Measurements from ENCODE around the gene PLCB4.
A peak's percentile ranks its signal among the peaks of the same experiment; 100 is the strongest.

The PLCB4 gene

GRCh38 chr20:9329355-9330101 is 260.6 kb downstream of the PLCB4 start:
- Histone ChIP-seq H3K36me3 (no peaks in the 10 kb centered on the region), H4K20me1 (no peaks in the 10 kb centered on the region), H3K9ac (no peak overlapping the region), H3K27me3 (no peaks in the 10 kb centered on the region), H3K4me1 (peaks cover 4 to 35% (median 17%) of the 10 kb centered on the region in 10 experiments; a peak in 18 of 20 replicates), H3K9me3 (replicated peaks in 1 of 11) (no peaks in the 10 kb centered on the region), H3K4me2 (no peak overlapping the region), H3K27ac (no peak overlapping the region), H3K4me3 (no peak overlapping the region)
- no peak for TF ChIP-seq Cebpa-rat (IDR thresholded peaks at IDR 0.05)

DNA sequence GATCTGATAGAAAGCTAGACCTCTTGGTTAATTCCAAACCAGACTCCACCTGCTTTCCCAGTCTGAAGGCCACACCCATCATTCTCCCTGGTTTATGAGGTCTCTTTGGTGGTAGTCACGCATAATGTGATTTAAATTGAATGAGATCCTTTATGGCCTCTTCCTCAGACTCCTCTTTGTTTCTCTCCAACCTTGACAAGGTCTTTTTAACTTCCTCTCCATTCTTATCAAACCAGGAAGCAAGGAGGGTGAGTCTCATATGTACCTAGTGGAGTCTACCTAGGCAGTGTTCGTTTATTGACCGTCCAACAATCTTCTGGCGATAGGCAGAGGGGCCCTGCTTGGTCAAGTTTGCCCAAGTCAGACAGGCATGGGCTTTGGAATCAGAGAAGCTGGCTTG is 261.3 kb downstream of the PLCB4 start:
- H3K36me3 ChIP-seq, result no peaks in the 10 kb centered on the region
- H3K4me1 ChIP-seq, result peaks cover 2 to 35% (median 17%) of the 10 kb centered on the region in 10 experiments; a peak in 18 of 20 replicates
- H3K27ac ChIP-seq, result no peak overlapping the region
- H3K4me2 ChIP-seq, result no peak overlapping the region
- H3K4me3 ChIP-seq, result no peak overlapping the region
- no peaks in the 10 kb centered on the region for H4K20me1 ChIP-seq
- H3K9me3 ChIP-seq (replicated peaks in 1 of 11), result no peaks in the 10 kb centered on the region
- no peaks in the 10 kb centered on the region for H3K27me3 ChIP-seq
- H3K9ac ChIP-seq, result no peak overlapping the region
- no peak for TF ChIP-seq Cebpa-rat (IDR thresholded peaks at IDR 0.05)

DNA sequence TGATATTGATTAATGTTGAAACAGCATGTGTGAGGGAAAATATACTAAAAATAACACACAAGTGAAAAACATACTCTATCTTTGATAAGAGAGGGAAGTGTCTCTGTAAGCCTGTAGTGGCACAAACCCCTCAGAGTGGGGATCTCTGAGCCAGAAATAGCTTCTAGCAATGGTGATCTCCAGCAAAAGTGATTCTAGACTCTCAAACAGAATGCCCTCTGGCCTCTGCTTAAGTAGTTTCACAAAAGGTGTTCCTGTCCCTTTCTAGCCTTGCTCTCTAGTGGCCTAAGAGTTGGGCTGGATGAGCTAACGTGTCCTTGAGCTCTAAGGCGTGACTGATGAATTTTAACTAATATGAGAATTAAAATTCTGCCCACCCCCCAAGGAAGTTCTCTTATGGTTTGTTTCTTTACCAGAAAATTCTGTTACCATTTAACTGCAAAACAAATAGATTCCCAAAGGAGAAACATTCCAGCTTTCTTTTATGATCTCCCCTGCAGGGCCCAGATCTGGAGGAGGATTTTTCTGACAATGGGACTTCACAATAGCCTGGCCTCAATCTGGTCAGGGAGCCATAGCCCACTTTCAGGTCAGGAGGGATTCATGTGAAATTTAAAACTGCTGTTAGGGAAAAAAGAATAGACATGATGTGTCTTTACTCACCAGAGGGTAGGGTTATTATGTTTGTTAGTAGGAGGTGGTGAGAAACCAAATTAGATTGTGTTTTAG is 263.0 kb downstream of the PLCB4 start:
- peaks cover 0 to 35% (median 17%) of the 10 kb centered on the region in 10 experiments; a peak in 17 of 20 replicates for H3K4me1 ChIP-seq
- H3K27me3 ChIP-seq, result no peaks in the 10 kb centered on the region
- no peak overlapping the region for H3K9ac ChIP-seq
- no peak overlapping the region for H3K27ac ChIP-seq
- H3K4me2 ChIP-seq, result peak overlapping the region in 9 of 11 experiments; percentile 22 to 75 (median 51); a peak in 17 of 22 replicates
- no peaks in the 10 kb centered on the region for H3K36me3 ChIP-seq
- H3K9me3 ChIP-seq (replicated peaks in 1 of 11), result no peaks in the 10 kb centered on the region
- no peaks in the 10 kb centered on the region for H4K20me1 ChIP-seq
- TF ChIP-seq Cebpa-rat (IDR thresholded peaks at IDR 0.05), result no peak
- H3K4me3 ChIP-seq, result no peak overlapping the region

- peaks cover 0 to 32% (median 17%) of the 10 kb centered on the region in 10 experiments; a peak in 17 of 20 replicates for H3K4me1 ChIP-seq
- no peak for TF ChIP-seq Cebpa-rat (IDR thresholded peaks at IDR 0.05)
- H3K27me3 ChIP-seq, result no peaks in the 10 kb centered on the region
- no peaks in the 10 kb centered on the region for H3K9me3 ChIP-seq (replicated peaks in 1 of 11)
- H4K20me1 ChIP-seq, result no peaks in the 10 kb centered on the region
- H3K4me3 ChIP-seq, result no peak overlapping the region
- no peak overlapping the region for H3K27ac ChIP-seq
- H3K4me2 ChIP-seq, result peak overlapping the region in 9 of 11 experiments; percentile 22 to 75 (median 51); a peak in 16 of 22 replicates
- H3K36me3 ChIP-seq, result no peaks in the 10 kb centered on the region
- no peak overlapping the region for H3K9ac ChIP-seq
Observed at GRCh38 chr20:9332791-9333479, 264.0 kb downstream of the PLCB4 start.

GRCh38 chr20:9334866-9335265 is 266.0 kb downstream of the PLCB4 start:
- H3K4me1 ChIP-seq, result peaks cover 0 to 28% (median 17%) of the 10 kb centered on the region in 10 experiments; a peak in 17 of 20 replicates
- no peak overlapping the region for H3K9ac ChIP-seq
- no peak overlapping the region for H3K4me3 ChIP-seq
- no peaks in the 10 kb centered on the region for H3K36me3 ChIP-seq
- no peaks in the 10 kb centered on the region for H4K20me1 ChIP-seq
- no peaks in the 10 kb centered on the region for H3K9me3 ChIP-seq (replicated peaks in 1 of 11)
- H3K27me3 ChIP-seq, result no peaks in the 10 kb centered on the region
- TF ChIP-seq Cebpa-rat (IDR thresholded peaks at IDR 0.05), result no peak
- no peak overlapping the region for H3K4me2 ChIP-seq
- no peak overlapping the region for H3K27ac ChIP-seq

GRCh38 chr20:9338101-9338500 is 269.2 kb downstream of the PLCB4 start:
- Histone ChIP-seq H3K9ac (no peak overlapping the region), H3K4me1 (peaks cover 0 to 2% (median 0%) of the 10 kb centered on the region in 10 experiments; a peak in 8 of 20 replicates), H3K27me3 (no peaks in the 10 kb centered on the region), H4K20me1 (no peaks in the 10 kb centered on the region), H3K27ac (no peak overlapping the region), H3K4me3 (no peak overlapping the region), H3K9me3 (replicated peaks in 1 of 11) (no peaks in the 10 kb centered on the region), H3K36me3 (no peaks in the 10 kb centered on the region), H3K4me2 (peak overlapping the region in 1 of 11 experiments; percentile 21; a peak in 1 of 22 replicates)
- no peak for TF ChIP-seq Cebpa-rat (IDR thresholded peaks at IDR 0.05)

DNA sequence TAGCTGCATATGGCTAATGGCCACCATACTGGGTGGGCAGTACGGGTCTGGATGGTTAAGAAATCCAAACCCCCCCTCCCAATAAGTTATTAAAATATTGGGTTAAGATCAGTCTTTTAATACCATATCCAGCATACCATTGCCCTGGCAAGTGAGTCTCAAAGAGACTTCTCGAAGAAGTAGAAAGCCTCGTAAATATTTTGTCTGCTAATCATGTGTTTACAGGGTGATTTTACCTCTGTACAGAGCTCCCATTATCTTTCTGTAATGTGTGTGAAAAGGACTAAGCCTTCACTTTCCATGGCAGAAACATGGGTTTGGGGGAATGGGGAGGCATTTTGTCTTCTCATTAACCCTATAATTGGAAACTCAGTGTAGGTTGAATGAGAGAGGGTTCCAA is 270.8 kb downstream of the PLCB4 start:
- Histone ChIP-seq H3K27me3 (no peaks in the 10 kb centered on the region), H3K4me1 (peaks cover 0 to 11% (median 8%) of the 10 kb centered on the region in 10 experiments; a peak in 16 of 20 replicates), H3K9me3 (replicated peaks in 1 of 11) (no peaks in the 10 kb centered on the region), H3K27ac (no peak overlapping the region), H3K9ac (no peak overlapping the region), H3K4me2 (no peak overlapping the region), H3K4me3 (no peak overlapping the region), H3K36me3 (no peaks in the 10 kb centered on the region), H4K20me1 (no peaks in the 10 kb centered on the region)
- no peak for TF ChIP-seq Cebpa-rat (IDR thresholded peaks at IDR 0.05)

DNA sequence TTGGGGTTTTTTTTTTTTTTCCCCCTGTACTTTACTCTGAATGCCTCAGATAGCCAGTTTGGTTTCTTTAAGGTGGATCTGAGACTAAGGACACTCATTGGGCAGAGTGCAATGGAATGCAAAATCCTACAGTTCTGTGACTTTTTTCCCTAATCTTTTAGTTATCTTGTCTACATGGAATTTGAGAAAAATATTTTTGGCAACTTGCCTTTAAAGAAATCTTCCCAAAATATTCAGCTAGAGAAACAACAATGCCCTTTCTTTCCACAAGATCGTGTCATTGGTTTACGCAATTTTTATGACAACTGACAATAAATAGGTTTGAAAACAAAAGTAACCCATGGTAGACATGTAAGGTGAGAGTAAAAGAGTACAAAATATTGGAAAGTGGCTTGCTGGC is 273.8 kb downstream of the PLCB4 start:
- Histone ChIP-seq H3K4me2 (no peak overlapping the region), H3K4me3 (no peak overlapping the region), H3K9me3 (replicated peaks in 1 of 11) (no peaks in the 10 kb centered on the region), H3K4me1 (peaks cover 0 to 41% (median 38%) of the 10 kb centered on the region in 10 experiments; a peak in 18 of 20 replicates), H4K20me1 (no peaks in the 10 kb centered on the region), H3K36me3 (no peaks in the 10 kb centered on the region), H3K9ac (no peak overlapping the region), H3K27me3 (no peaks in the 10 kb centered on the region), H3K27ac (no peak overlapping the region)
- TF ChIP-seq Cebpa-rat (IDR thresholded peaks at IDR 0.05), result no peak

Data from BLaER1 treated with 17β-estradiol and CSF1 and Interleukin-3, amounts not matched to agents 10 nM and 100 nM (cell line).